ENCODE results near the gene SNX19. TPM values are rescaled to one million over a fixed set of nuclear protein-coding genes. Genes with fewer than 3 reads are reported as not detected.

Gene SNX19, protein sequence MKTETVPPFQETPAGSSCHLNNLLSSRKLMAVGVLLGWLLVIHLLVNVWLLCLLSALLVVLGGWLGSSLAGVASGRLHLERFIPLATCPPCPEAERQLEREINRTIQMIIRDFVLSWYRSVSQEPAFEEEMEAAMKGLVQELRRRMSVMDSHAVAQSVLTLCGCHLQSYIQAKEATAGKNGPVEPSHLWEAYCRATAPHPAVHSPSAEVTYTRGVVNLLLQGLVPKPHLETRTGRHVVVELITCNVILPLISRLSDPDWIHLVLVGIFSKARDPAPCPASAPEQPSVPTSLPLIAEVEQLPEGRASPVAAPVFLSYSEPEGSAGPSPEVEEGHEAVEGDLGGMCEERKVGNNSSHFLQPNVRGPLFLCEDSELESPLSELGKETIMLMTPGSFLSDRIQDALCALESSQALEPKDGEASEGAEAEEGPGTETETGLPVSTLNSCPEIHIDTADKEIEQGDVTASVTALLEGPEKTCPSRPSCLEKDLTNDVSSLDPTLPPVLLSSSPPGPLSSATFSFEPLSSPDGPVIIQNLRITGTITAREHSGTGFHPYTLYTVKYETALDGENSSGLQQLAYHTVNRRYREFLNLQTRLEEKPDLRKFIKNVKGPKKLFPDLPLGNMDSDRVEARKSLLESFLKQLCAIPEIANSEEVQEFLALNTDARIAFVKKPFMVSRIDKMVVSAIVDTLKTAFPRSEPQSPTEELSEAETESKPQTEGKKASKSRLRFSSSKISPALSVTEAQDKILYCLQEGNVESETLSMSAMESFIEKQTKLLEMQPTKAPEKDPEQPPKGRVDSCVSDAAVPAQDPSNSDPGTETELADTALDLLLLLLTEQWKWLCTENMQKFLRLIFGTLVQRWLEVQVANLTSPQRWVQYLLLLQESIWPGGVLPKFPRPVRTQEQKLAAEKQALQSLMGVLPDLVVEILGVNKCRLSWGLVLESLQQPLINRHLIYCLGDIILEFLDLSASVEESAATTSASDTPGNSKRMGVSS
- total RNA-seq (27.3 TPM), polyA plus RNA-seq (12.8 TPM)
- long read RNA-seq, donor 1, result 0 reads
- long read RNA-seq, donor 2, result 0 reads
- long read RNA-seq, donor 3, full-length matches to known transcripts, result 3 of 3 reads
- long read RNA-seq, donor 3, partial matches to known transcripts, result 0 of 3 reads
- long read RNA-seq, donor 3, other reads (novel, unspliced or antisense), result 0 of 3 reads
- long read RNA-seq, donor 4, full-length matches to known transcripts, result 6 of 6 reads
- long read RNA-seq, donor 4, partial matches to known transcripts, result 0 of 6 reads
- long read RNA-seq, donor 4, other reads (novel, unspliced or antisense), result 0 of 6 reads
- long read RNA-seq, donor 5, full-length matches to known transcripts, result 8 of 8 reads
- long read RNA-seq, donor 5, partial matches to known transcripts, result 0 of 8 reads
- long read RNA-seq, donor 5, other reads (novel, unspliced or antisense), result 0 of 8 reads
- long read RNA-seq, donor 6, full-length matches to known transcripts, result 6 of 19 reads
- long read RNA-seq, donor 6, partial matches to known transcripts, result 13 of 19 reads
- long read RNA-seq, donor 6, other reads (novel, unspliced or antisense), result 0 of 19 reads
- long read RNA-seq, donor 7, full-length matches to known transcripts, result 4 of 4 reads
- long read RNA-seq, donor 7, partial matches to known transcripts, result 0 of 4 reads
- long read RNA-seq, donor 7, other reads (novel, unspliced or antisense), result 0 of 4 reads
- long read RNA-seq, donor 8, partial matches to known transcripts, result 0 of 1 reads
- long read RNA-seq, donor 8, other reads (novel, unspliced or antisense), result 0 of 1 reads
- long read RNA-seq, donor 9, full-length matches to known transcripts, result 1 of 1 reads
- long read RNA-seq, donor 9, partial matches to known transcripts, result 0 of 1 reads
- long read RNA-seq, donor 9, other reads (novel, unspliced or antisense), result 0 of 1 reads
- long read RNA-seq, donor 10, result 0 reads

DNA sequence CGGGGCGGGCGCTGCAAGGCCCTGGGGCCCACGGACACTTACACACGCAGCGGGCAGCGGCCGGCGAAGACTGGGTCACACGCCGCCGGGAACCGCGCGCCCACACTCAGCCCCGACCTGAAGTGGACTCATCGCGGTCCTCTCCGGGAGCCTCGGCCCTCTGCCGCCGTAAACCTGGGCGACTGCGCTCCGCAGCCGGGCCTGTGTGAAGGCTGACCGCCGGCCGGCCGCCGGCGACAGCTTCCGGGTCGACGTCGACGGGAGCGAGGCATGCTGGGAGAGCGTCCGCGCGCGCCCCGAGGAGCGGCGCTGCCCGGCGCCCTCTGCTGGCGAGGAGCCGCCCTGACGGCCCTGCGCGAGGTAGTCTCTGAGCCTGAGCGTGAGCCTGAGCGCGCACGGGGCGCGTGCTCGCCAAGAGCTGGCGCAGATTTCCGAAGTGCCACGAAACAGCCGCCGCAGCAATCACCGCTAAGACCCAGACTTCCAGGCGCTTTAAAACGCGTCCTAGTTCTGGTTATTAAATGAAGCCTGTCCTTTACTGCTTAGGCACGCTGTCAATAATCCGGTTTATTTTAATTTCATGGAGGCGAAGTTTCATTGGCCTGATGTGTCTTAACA is at the start of gene SNX19:
Gene SNX19 (minus strand): TSS at position 242 of the 618 bp plus-strand sequence. CDS start 540 bp downstream, outside the sequence.
- H3K4me1 ChIP-seq (ENCODE audit: control insufficient read depth in 2 of 2, insufficient read depth in 2 of 2, low read length in 2 of 2), result peaks cover 5 to 23% of the 10 kb centered on the region in 2 donors
- 1% methylated on average over 72 of the region's 72 CpGs for WGBS
- peaks cover 8 to 29% of the 10 kb centered on the region in 2 donors for H3K36me3 ChIP-seq (ENCODE audit: control insufficient read depth in 2 of 2, insufficient read depth in 2 of 2, low read length in 1 of 2)
- peaks cover 3 to 14% of the 10 kb centered on the region in 2 donors for H3K27me3 ChIP-seq (ENCODE audit: control insufficient read depth in 2 of 2, insufficient read depth in 1 of 2, low read length in 1 of 2)
- DNase-seq (ENCODE audit: low read depth in 6 of 9, low spot score in 9 of 9), result peak; percentile 72 to 96 (median 89)
- peak within 1 kb of the TSS; percentile 57 to 78 for H3K27ac ChIP-seq (ENCODE audit: low read depth in 1 of 2, low read length in 1 of 2)
- no peaks in the 10 kb centered on the region for H3K9me3 ChIP-seq (ENCODE audit: control insufficient read depth in 2 of 2, insufficient read depth in 1 of 2, low read length in 1 of 2)
- H3K4me3 ChIP-seq (ENCODE audit: low read length in 2 of 2), result peak within 1 kb of the TSS; percentile 78 to 96

DNA sequence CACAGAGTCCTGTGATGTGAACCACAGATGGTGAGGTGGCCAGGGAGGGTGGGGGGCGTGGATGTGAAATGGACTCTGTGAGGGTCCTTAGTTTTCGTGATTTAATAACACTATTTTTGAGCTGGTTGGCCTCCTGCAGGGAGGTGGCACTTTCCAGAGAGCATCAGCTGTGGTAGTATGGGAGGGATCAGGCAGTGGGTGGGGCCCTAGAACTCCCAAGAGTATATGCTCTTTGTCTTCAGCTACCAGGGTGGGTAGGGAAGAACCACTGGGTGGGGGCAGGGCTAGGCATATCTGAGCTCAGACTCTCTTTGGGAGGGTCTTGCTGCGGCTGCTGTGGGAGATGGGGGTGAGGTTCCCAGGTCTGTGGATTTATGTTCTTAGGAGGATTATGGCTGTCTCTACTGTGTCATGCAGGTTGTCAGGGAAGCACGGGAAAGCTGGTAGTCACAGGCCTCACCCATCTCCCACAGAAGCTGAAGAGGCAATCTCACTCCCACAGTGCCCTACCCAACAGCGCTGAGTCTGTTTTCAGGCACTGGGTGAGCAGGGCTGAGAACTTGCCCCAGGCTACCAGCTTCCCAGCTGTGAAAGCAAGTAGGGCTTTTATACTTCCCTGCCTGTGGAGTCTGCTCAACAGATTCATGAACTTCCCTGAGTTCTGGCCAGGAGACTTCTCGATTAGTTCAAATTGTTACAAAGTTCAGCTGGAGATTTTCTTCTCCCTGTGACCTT is 47.9 kb upstream of the SNX19 start:
- DNase-seq (ENCODE audit: low read depth in 6 of 9, low spot score in 9 of 9), result no peak
- H3K9me3 ChIP-seq (ENCODE audit: control insufficient read depth in 2 of 2, insufficient read depth in 1 of 2, low read length in 1 of 2), result no peaks in the 10 kb centered on the region
- H3K27me3 ChIP-seq (ENCODE audit: control insufficient read depth in 2 of 2, insufficient read depth in 1 of 2, low read length in 1 of 2), result no peaks in the 10 kb centered on the region
- WGBS, result 93% methylated on average over 6 of the region's 6 CpGs
- no peaks in the 10 kb centered on the region for H3K4me1 ChIP-seq (ENCODE audit: control insufficient read depth in 2 of 2, insufficient read depth in 2 of 2, low read length in 2 of 2)
- no peaks in the 10 kb centered on the region for H3K36me3 ChIP-seq (ENCODE audit: control insufficient read depth in 2 of 2, insufficient read depth in 2 of 2, low read length in 1 of 2)
- no peak overlapping the region for H3K27ac ChIP-seq (ENCODE audit: low read depth in 1 of 2, low read length in 1 of 2)
- no peak overlapping the region for H3K4me3 ChIP-seq (ENCODE audit: low read length in 2 of 2)

DNA sequence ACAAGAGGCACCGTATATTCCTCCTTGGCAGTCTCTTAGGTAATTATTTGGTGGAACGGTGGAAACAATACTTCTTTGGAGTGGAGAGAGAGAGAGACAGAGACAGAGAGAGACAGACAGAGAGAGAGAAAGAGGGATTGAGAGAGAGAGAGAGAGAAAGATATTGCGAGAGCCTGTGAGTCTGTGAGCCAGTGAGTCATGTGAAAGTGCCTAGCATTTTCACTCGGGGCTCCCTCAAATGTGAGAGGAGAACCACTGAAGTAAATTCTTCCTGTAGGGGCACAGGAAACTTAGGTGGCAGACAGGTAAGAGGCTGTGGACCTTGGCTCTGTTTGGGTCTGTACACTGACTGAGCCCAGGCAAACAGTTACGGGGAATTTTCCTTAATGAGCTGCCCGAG is 31.6 kb upstream of the SNX19 start:
- DNase-seq (ENCODE audit: low read depth in 6 of 9, low spot score in 9 of 9), result no peak
- Histone ChIP-seq H3K36me3 (ENCODE audit: control insufficient read depth in 2 of 2, insufficient read depth in 2 of 2, low read length in 1 of 2) (no peaks in the 10 kb centered on the region), H3K27me3 (ENCODE audit: control insufficient read depth in 2 of 2, insufficient read depth in 1 of 2, low read length in 1 of 2) (no peaks in the 10 kb centered on the region), H3K27ac (ENCODE audit: low read depth in 1 of 2, low read length in 1 of 2) (no peak overlapping the region), H3K9me3 (ENCODE audit: control insufficient read depth in 2 of 2, insufficient read depth in 1 of 2, low read length in 1 of 2) (no peaks in the 10 kb centered on the region), H3K4me1 (ENCODE audit: control insufficient read depth in 2 of 2, insufficient read depth in 2 of 2, low read length in 2 of 2) (no peaks in the 10 kb centered on the region), H3K4me3 (ENCODE audit: low read length in 2 of 2) (no peak overlapping the region)
- WGBS, result 94% methylated on average over 6 of the region's 6 CpGs

DNA sequence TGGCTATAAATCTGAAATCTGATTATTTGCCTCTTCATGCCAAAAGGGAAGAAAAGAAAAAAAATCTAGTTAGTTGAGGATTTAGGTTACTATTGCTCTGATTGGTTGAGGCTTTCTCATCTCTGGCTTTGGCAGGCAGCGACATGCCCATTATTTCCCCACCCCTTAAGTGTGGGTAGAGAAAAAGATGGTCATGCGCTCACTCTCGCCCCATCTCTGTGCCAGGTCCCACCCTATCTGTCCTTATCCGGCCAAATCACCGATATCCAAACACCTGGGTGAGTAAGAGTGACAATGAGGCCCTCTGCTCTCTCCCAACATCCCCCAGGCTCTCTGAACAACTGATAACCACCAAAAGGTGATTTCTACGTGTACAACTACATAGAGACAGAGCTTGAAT is 31.2 kb upstream of the SNX19 start:
- H3K4me3 ChIP-seq (ENCODE audit: low read length in 2 of 2), result no peak overlapping the region
- H3K9me3 ChIP-seq (ENCODE audit: control insufficient read depth in 2 of 2, insufficient read depth in 1 of 2, low read length in 1 of 2), result no peaks in the 10 kb centered on the region
- DNase-seq (ENCODE audit: low read depth in 6 of 9, low spot score in 9 of 9), result no peak
- H3K36me3 ChIP-seq (ENCODE audit: control insufficient read depth in 2 of 2, insufficient read depth in 2 of 2, low read length in 1 of 2), result no peaks in the 10 kb centered on the region
- H3K27me3 ChIP-seq (ENCODE audit: control insufficient read depth in 2 of 2, insufficient read depth in 1 of 2, low read length in 1 of 2), result no peaks in the 10 kb centered on the region
- WGBS, result 83% methylated on average over 6 of the region's 6 CpGs
- H3K27ac ChIP-seq (ENCODE audit: low read depth in 1 of 2, low read length in 1 of 2), result no peak overlapping the region
- no peaks in the 10 kb centered on the region for H3K4me1 ChIP-seq (ENCODE audit: control insufficient read depth in 2 of 2, insufficient read depth in 2 of 2, low read length in 2 of 2)

DNA sequence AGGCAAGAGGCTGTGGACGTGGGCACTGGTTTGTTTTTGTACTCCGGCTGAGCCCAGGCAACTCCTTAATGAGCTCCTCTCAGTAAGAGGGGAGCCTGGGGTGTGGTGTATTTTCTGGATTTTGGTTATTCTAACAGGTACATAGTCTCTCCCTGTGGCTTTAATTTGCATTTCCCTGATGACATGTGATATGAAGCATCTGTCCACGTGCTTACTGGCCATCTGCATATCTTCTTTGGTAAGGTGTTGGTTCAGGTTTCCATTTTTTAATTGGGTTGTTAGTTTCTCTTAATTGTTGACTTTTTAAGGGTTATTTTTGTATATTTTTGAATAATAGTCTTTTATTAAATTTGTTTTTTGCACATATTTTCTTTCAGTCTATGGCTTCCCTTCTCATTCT is 30.8 kb upstream of the SNX19 start:
- 90% methylated on average over 3 of the region's 3 CpGs for WGBS
- Histone ChIP-seq H3K9me3 (ENCODE audit: control insufficient read depth in 2 of 2, insufficient read depth in 1 of 2, low read length in 1 of 2) (no peaks in the 10 kb centered on the region), H3K4me1 (ENCODE audit: control insufficient read depth in 2 of 2, insufficient read depth in 2 of 2, low read length in 2 of 2) (no peaks in the 10 kb centered on the region), H3K27ac (ENCODE audit: low read depth in 1 of 2, low read length in 1 of 2) (no peak overlapping the region), H3K27me3 (ENCODE audit: control insufficient read depth in 2 of 2, insufficient read depth in 1 of 2, low read length in 1 of 2) (no peaks in the 10 kb centered on the region), H3K4me3 (ENCODE audit: low read length in 2 of 2) (no peak overlapping the region), H3K36me3 (ENCODE audit: control insufficient read depth in 2 of 2, insufficient read depth in 2 of 2, low read length in 1 of 2) (no peaks in the 10 kb centered on the region)
- DNase-seq (ENCODE audit: low read depth in 6 of 9, low spot score in 9 of 9), result no peak

DNA sequence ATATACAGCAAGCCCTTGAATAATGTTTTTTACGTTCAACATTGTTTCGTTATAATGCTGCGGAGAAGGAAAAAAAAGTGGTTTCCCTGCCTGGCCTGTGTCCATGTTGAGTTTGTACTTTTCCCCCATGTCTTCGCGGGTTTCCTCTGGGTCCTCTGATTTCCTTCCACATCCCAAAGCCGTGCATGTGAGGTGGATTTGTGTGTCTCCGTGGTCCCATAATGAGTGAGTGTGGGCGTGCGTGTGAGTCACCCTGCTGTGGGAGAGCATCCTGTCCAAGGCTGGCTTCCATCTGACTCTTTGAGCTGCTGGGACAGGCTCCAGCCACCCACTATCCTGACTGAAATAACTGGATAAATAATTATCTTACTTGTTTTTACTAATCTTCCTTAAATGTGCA is 29.6 kb upstream of the SNX19 start:
- Histone ChIP-seq H3K36me3 (ENCODE audit: control insufficient read depth in 2 of 2, insufficient read depth in 2 of 2, low read length in 1 of 2) (no peaks in the 10 kb centered on the region), H3K4me3 (ENCODE audit: low read length in 2 of 2) (no peak overlapping the region), H3K9me3 (ENCODE audit: control insufficient read depth in 2 of 2, insufficient read depth in 1 of 2, low read length in 1 of 2) (no peaks in the 10 kb centered on the region), H3K4me1 (ENCODE audit: control insufficient read depth in 2 of 2, insufficient read depth in 2 of 2, low read length in 2 of 2) (no peaks in the 10 kb centered on the region), H3K27me3 (ENCODE audit: control insufficient read depth in 2 of 2, insufficient read depth in 1 of 2, low read length in 1 of 2) (no peaks in the 10 kb centered on the region), H3K27ac (ENCODE audit: low read depth in 1 of 2, low read length in 1 of 2) (no peak overlapping the region)
- no peak for DNase-seq (ENCODE audit: low read depth in 6 of 9, low spot score in 9 of 9)
- 95% methylated on average over 9 of the region's 9 CpGs for WGBS

DNA sequence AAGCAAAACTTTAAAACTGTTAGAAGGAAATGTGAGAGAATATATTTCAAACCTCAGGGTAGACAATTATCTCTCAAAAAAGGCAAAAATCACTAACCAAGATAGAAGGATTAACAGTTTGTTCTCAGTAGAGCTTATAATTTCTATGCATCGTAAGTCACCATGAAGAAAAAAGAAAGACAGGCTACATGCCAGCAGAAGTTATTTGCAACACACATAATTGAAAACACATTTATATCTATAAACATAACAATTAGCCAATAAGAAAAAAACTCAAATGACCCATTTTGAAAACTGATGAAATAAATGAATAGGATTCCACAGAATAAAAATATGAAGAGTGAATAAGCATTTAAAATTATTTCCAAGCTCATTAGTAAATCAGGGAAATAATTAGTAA is 24.4 kb upstream of the SNX19 start:
- Histone ChIP-seq H3K27ac (ENCODE audit: low read depth in 1 of 2, low read length in 1 of 2) (no peak overlapping the region), H3K27me3 (ENCODE audit: control insufficient read depth in 2 of 2, insufficient read depth in 1 of 2, low read length in 1 of 2) (no peaks in the 10 kb centered on the region), H3K4me3 (ENCODE audit: low read length in 2 of 2) (no peak overlapping the region), H3K4me1 (ENCODE audit: control insufficient read depth in 2 of 2, insufficient read depth in 2 of 2, low read length in 2 of 2) (no peaks in the 10 kb centered on the region), H3K9me3 (ENCODE audit: control insufficient read depth in 2 of 2, insufficient read depth in 1 of 2, low read length in 1 of 2) (no peaks in the 10 kb centered on the region), H3K36me3 (ENCODE audit: control insufficient read depth in 2 of 2, insufficient read depth in 2 of 2, low read length in 1 of 2) (no peaks in the 10 kb centered on the region)
- WGBS, result 98% methylated on average over 1 of the region's 1 CpG
- DNase-seq (ENCODE audit: low read depth in 6 of 9, low spot score in 9 of 9), result no peak

All from thymus (tissue), 14 donors.